H7 (cell line): ENCODE results near the gene PNPLA3. TPM values are rescaled to one million over a fixed set of nuclear protein-coding genes. Genes with fewer than 3 reads are reported as not detected.

Source experiments
- DNase-seq: peaks from one replicate; pipeline ENCODE4 v3.0.0; 2012
- H3K27me3 ChIP-seq: 2 replicates; pipeline ENCODE4 v1.6.0; 2011; ENCODE audit warnings: mild to moderate bottlenecking, low read length; ENCODE audit not compliant: control insufficient read depth, insufficient read depth
- H3K36me3 ChIP-seq: replicated peaks from 2 replicates; pipeline ENCODE4 v1.5.1; 2011; ENCODE audit warnings: low read length; ENCODE audit not compliant: control insufficient read depth, insufficient read depth
- H3K4me3 ChIP-seq: 2 replicates; pipeline ENCODE4 v1.5.1; 2011; ENCODE audit warnings: low read depth, mild to moderate bottlenecking, control low read depth, low read length, moderate library complexity; ENCODE audit not compliant: insufficient read depth
- total RNA-seq: library from RNA; depleted of rRNA; stranded (reverse); fragments of >200 nt; shearing (Covaris generic); gene quantifications from 2 replicates; pipeline ENCODE4 v1.2.3, GENCODE V29; 2014

Gene PNPLA3
- total RNA-seq, 1 experiment from 2014 or later = 10.7 TPM

GRCh38 chr22:43974028-43974545 is 50.5 kb downstream of the PNPLA3 start:
- Histone ChIP-seq H3K27me3 (no peaks in the 10 kb centered on the region), H3K36me3 (peaks cover 27% of the 10 kb centered on the region), H3K4me3 (no peak overlapping the region)
- no peak for DNase-seq

GRCh38 chr22:43975041-43975440 is 51.4 kb downstream of the PNPLA3 start:
- H3K4me3 ChIP-seq = no peak overlapping the region
- H3K27me3 ChIP-seq = no peaks in the 10 kb centered on the region
- DNase-seq = no peak
- H3K36me3 ChIP-seq = peaks cover 32% of the 10 kb centered on the region

GRCh38 chr22:43976861-43977795 is 53.5 kb downstream of the PNPLA3 start:
- DNase-seq = no peak
- no peaks in the 10 kb centered on the region for H3K27me3 ChIP-seq
- peaks cover 31% of the 10 kb centered on the region for H3K36me3 ChIP-seq
- H3K4me3 ChIP-seq = no peak overlapping the region

GRCh38 chr22:43978558-43978957 is 55.0 kb downstream of the PNPLA3 start:
- H3K27me3 ChIP-seq = no peaks in the 10 kb centered on the region
- peaks cover 27% of the 10 kb centered on the region for H3K36me3 ChIP-seq
- DNase-seq = no peak

GRCh38 chr22:43980579-43980978 is 57.0 kb downstream of the PNPLA3 start:
- Histone ChIP-seq H3K36me3 (peaks cover 33% of the 10 kb centered on the region), H3K4me3 (no peak overlapping the region), H3K27me3 (no peaks in the 10 kb centered on the region)
- DNase-seq = no peak

More at GRCh38 chr22:43978558-43978957, 55.0 kb downstream of the PNPLA3 start:
- no peak overlapping the region for H3K4me3 ChIP-seq

- DNase-seq = no peak
- Histone ChIP-seq H3K4me3 (no peak overlapping the region), H3K27me3 (no peaks in the 10 kb centered on the region), H3K36me3 (peaks cover 32% of the 10 kb centered on the region)
These were observed 57.4 kb downstream of the PNPLA3 start for GRCh38 chr22:43980996-43981395.

GRCh38 chr22:43983808-43984207 is 60.2 kb downstream of the PNPLA3 start:
- peaks cover 19% of the 10 kb centered on the region for H3K36me3 ChIP-seq

GRCh38 chr22:43985532-43985931 is 61.9 kb downstream of the PNPLA3 start:
- Histone ChIP-seq H3K4me3 (no peak overlapping the region), H3K36me3 (peaks cover 15% of the 10 kb centered on the region), H3K27me3 (no peaks in the 10 kb centered on the region)
- DNase-seq = no peak

More at GRCh38 chr22:43983808-43984207, 60.2 kb downstream of the PNPLA3 start:
- H3K4me3 ChIP-seq = no peak overlapping the region
- DNase-seq = no peak
- no peaks in the 10 kb centered on the region for H3K27me3 ChIP-seq

- DNase-seq = no peak
- no peak overlapping the region for H3K4me3 ChIP-seq
These were observed 64.7 kb downstream of the PNPLA3 start for GRCh38 chr22:43988116-43988820.

GRCh38 chr22:43988960-43989359 is 65.4 kb downstream of the PNPLA3 start:
- Histone ChIP-seq H3K36me3 (peaks cover 15% of the 10 kb centered on the region), H3K4me3 (no peak overlapping the region), H3K27me3 (no peaks in the 10 kb centered on the region)
- DNase-seq = no peak

More at GRCh38 chr22:43988116-43988820, 64.7 kb downstream of the PNPLA3 start:
- peaks cover 18% of the 10 kb centered on the region for H3K36me3 ChIP-seq
- no peaks in the 10 kb centered on the region for H3K27me3 ChIP-seq

GRCh38 chr22:43990044-43990443 is 66.4 kb downstream of the PNPLA3 start:
- no peak for DNase-seq
- H3K36me3 ChIP-seq = peaks cover 21% of the 10 kb centered on the region

GRCh38 chr22:43991316-43992020 is 67.9 kb downstream of the PNPLA3 start:
- Histone ChIP-seq H3K36me3 (peaks cover 20% of the 10 kb centered on the region), H3K27me3 (no peaks in the 10 kb centered on the region), H3K4me3 (no peak overlapping the region)
- DNase-seq = no peak

More at GRCh38 chr22:43990044-43990443, 66.4 kb downstream of the PNPLA3 start:
- Histone ChIP-seq H3K27me3 (no peaks in the 10 kb centered on the region), H3K4me3 (no peak overlapping the region)

- Histone ChIP-seq H3K27me3 (no peaks in the 10 kb centered on the region), H3K36me3 (peaks cover 21% of the 10 kb centered on the region), H3K4me3 (no peak overlapping the region)
- no peak for DNase-seq
These were observed 68.8 kb downstream of the PNPLA3 start for GRCh38 chr22:43992331-43992821.
